ENCODE results near the gene NID1. TPM values are rescaled to one million over a fixed set of nuclear protein-coding genes. Genes with fewer than 3 reads are reported as not detected.

NID1 gene
- total and polyA plus RNA-seq, 11 donors: 19.4 to 157 (median 61.7) TPM

Other genes with a start within 250 kb of the NID1 start
- 10 to 100 TPM in 6 of 9 donors, 1 to 10 TPM in 3; 6.9 to 22.5 (median 12.0) TPM for gene LYST, start 198.2 kb downstream of the NID1 start, total RNA-seq
- 1 to 10 TPM; 3.4 to 4.0 TPM for gene LYST, start 198.2 kb downstream of the NID1 start, polyA plus RNA-seq
- gene GPR137B, start 77.4 kb upstream of the NID1 start, total RNA-seq: 10 to 100 TPM; 27.7 to 49.8 (median 48.4) TPM
- 10 to 100 TPM; 14.9 to 37.4 TPM for gene GPR137B, start 77.4 kb upstream of the NID1 start, polyA plus RNA-seq
- gene ERO1B, start 216.9 kb upstream of the NID1 start, total RNA-seq: 10 to 100 TPM in 3 of 9 donors, 1 to 10 TPM in 6; 6.1 to 11.4 (median 6.9) TPM
- gene ERO1B, start 216.9 kb upstream of the NID1 start, polyA plus RNA-seq: 10 to 100 TPM in 1 of 2 donors, 1 to 10 TPM in 1; 3.6 to 13.9 TPM

All from heart left ventricle (tissue), 11 donors.